ENCODE results near the gene PIK3R4. TPM values are rescaled to one million over a fixed set of nuclear protein-coding genes. Genes with fewer than 3 reads are reported as not detected.

The PIK3R4 gene
- polyA plus RNA-seq, 4 donors, result 19.1 to 32.4 (median 28.3) TPM

DNA sequence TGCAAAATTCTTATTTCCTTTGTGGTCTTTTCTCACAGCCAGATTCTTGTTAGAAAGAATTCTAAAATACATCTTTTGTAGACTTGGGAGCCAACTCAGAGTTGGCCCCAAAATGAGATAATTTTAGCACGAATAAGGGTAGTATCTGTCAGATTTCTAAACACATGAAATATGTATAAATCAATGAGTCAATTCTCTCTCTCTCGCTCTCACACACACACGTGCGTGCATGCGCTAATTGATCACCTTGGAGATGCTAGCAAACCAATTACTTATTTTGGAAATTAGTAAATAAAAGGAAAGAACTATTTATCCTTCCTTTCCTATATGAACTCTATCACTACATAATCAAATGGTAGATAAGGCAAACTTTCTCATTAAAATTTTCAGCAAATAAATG, 32.9 kb upstream of the PIK3R4 start:
- H3K4me1 ChIP-seq (ENCODE audit: control insufficient read depth in 3 of 3, insufficient read depth in 2 of 3, low read depth in 1 of 3, low read length in 2 of 3), result peaks cover 0 to under 1% (median 0%) of the 10 kb centered on the region in 3 donors
- no peak for FAIRE-seq
- H3K9me3 ChIP-seq (ENCODE audit: control insufficient read depth in 2 of 2, insufficient read depth in 1 of 2, low read depth in 1 of 2, low read length in 1 of 2), result no peaks in the 10 kb centered on the region
- 64 to 79% (median 77%) methylated on average over 5 of the region's 5 CpGs for WGBS, 3 donors
- DNase-seq, result no peak
- H3K27me3 ChIP-seq (ENCODE audit: control insufficient read depth in 3 of 3, insufficient read depth in 3 of 3, low read length in 3 of 3), result no peaks in the 10 kb centered on the region
- H3K36me3 ChIP-seq (ENCODE audit: control insufficient read depth in 3 of 3, insufficient read depth in 2 of 3, low read depth in 1 of 3, low read length in 3 of 3), result no peaks in the 10 kb centered on the region
- H3K27ac ChIP-seq (ENCODE audit: low read depth in 1 of 3, low read length in 2 of 3), result no peak overlapping the region
- H3K4me3 ChIP-seq (ENCODE audit: low read depth in 1 of 3, low read length in 3 of 3), result no peak overlapping the region

DNA sequence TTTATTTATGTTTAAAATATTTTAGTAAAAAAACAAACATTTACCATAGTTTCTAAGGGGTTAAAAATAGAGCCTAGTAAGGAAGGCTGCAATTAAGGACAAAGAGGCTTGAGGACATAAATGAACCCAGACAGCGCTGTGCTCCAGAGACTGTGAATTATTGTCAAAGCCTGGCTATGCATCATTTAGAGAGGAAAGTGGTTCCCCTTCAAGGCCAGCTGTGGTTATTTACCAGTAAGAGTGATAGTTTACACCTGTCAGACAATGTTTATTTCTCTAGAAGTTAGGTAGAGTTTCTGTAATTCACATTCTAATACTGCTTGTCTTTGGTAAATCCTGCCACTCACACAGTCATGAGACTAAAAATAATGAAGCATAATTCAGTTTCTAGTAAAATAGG, 32.4 kb upstream of the PIK3R4 start:
- DNase-seq, result no peak
- no peaks in the 10 kb centered on the region for H3K9me3 ChIP-seq (ENCODE audit: control insufficient read depth in 2 of 2, insufficient read depth in 1 of 2, low read depth in 1 of 2, low read length in 1 of 2)
- H3K27ac ChIP-seq (ENCODE audit: low read depth in 1 of 3, low read length in 2 of 3), result no peak overlapping the region
- H3K4me1 ChIP-seq (ENCODE audit: control insufficient read depth in 3 of 3, insufficient read depth in 2 of 3, low read depth in 1 of 3, low read length in 2 of 3), result peaks cover 0 to 3% (median 0%) of the 10 kb centered on the region in 3 donors
- 49 to 59% (median 57%) methylated on average over 1 of the region's 1 CpG for WGBS, 3 donors
- no peak overlapping the region for H3K4me3 ChIP-seq (ENCODE audit: low read depth in 1 of 3, low read length in 3 of 3)
- H3K27me3 ChIP-seq (ENCODE audit: control insufficient read depth in 3 of 3, insufficient read depth in 3 of 3, low read length in 3 of 3), result no peaks in the 10 kb centered on the region
- H3K36me3 ChIP-seq (ENCODE audit: control insufficient read depth in 3 of 3, insufficient read depth in 2 of 3, low read depth in 1 of 3, low read length in 3 of 3), result no peaks in the 10 kb centered on the region
- no peak for FAIRE-seq

- H3K36me3 ChIP-seq (ENCODE audit: control insufficient read depth in 3 of 3, insufficient read depth in 2 of 3, low read depth in 1 of 3, low read length in 3 of 3), result no peaks in the 10 kb centered on the region
- no peak overlapping the region for H3K27ac ChIP-seq (ENCODE audit: low read depth in 1 of 3, low read length in 2 of 3)
- H3K4me3 ChIP-seq (ENCODE audit: low read depth in 1 of 3, low read length in 3 of 3), result no peak overlapping the region
- DNase-seq, result no peak
- 61 to 74% (median 69%) methylated on average over 3 of the region's 3 CpGs for WGBS, 3 donors
- no peak for FAIRE-seq
- peaks cover 0 to 13% (median 8%) of the 10 kb centered on the region in 3 donors for H3K4me1 ChIP-seq (ENCODE audit: control insufficient read depth in 3 of 3, insufficient read depth in 2 of 3, low read depth in 1 of 3, low read length in 2 of 3)
- no peaks in the 10 kb centered on the region for H3K9me3 ChIP-seq (ENCODE audit: control insufficient read depth in 2 of 2, insufficient read depth in 1 of 2, low read depth in 1 of 2, low read length in 1 of 2)
- no peaks in the 10 kb centered on the region for H3K27me3 ChIP-seq (ENCODE audit: control insufficient read depth in 3 of 3, insufficient read depth in 3 of 3, low read length in 3 of 3)
Observed at GRCh38 chr3:130773366-130773765, 26.7 kb upstream of the PIK3R4 start.

- peaks cover 0 to 13% (median 8%) of the 10 kb centered on the region in 3 donors for H3K4me1 ChIP-seq (ENCODE audit: control insufficient read depth in 3 of 3, insufficient read depth in 2 of 3, low read depth in 1 of 3, low read length in 2 of 3)
- no peaks in the 10 kb centered on the region for H3K36me3 ChIP-seq (ENCODE audit: control insufficient read depth in 3 of 3, insufficient read depth in 2 of 3, low read depth in 1 of 3, low read length in 3 of 3)
- H3K27me3 ChIP-seq (ENCODE audit: control insufficient read depth in 3 of 3, insufficient read depth in 3 of 3, low read length in 3 of 3), result no peaks in the 10 kb centered on the region
- no peak overlapping the region for H3K4me3 ChIP-seq (ENCODE audit: low read depth in 1 of 3, low read length in 3 of 3)
- no peak overlapping the region for H3K27ac ChIP-seq (ENCODE audit: low read depth in 1 of 3, low read length in 2 of 3)
- no peak for DNase-seq
- H3K9me3 ChIP-seq (ENCODE audit: control insufficient read depth in 2 of 2, insufficient read depth in 1 of 2, low read depth in 1 of 2, low read length in 1 of 2), result no peaks in the 10 kb centered on the region
- no peak for FAIRE-seq
Observed at GRCh38 chr3:130772129-130772528, 25.5 kb upstream of the PIK3R4 start.

DNA sequence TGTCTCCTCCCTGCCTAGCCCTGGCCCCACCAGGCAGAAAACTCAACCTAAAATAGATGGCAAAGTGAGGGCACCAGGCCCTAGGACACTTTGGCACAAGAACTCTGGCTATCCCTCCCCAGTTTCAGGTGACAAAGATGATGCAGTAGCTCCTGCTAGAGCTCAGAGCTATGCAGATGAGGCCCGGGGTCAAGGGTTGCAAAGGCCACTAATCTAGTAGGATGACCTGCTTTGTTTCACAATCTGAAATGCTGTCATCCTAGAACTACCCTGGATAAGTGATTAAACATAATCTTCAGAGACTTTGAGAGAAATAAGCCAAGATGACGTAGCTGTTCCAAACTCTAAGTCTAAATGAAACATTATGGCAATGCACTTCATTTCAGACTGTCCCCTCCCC, 24.0 kb upstream of the PIK3R4 start:
- no peaks in the 10 kb centered on the region for H3K27me3 ChIP-seq (ENCODE audit: control insufficient read depth in 3 of 3, insufficient read depth in 3 of 3, low read length in 3 of 3)
- 55 to 64% (median 61%) methylated on average over 2 of the region's 2 CpGs for WGBS, 3 donors
- no peaks in the 10 kb centered on the region for H3K9me3 ChIP-seq (ENCODE audit: control insufficient read depth in 2 of 2, insufficient read depth in 1 of 2, low read depth in 1 of 2, low read length in 1 of 2)
- H3K36me3 ChIP-seq (ENCODE audit: control insufficient read depth in 3 of 3, insufficient read depth in 2 of 3, low read depth in 1 of 3, low read length in 3 of 3), result no peaks in the 10 kb centered on the region
- peak in 1 of 2 donors; percentile 49 for DNase-seq
- peaks cover 0 to 13% (median 8%) of the 10 kb centered on the region in 3 donors for H3K4me1 ChIP-seq (ENCODE audit: control insufficient read depth in 3 of 3, insufficient read depth in 2 of 3, low read depth in 1 of 3, low read length in 2 of 3)
- peak overlapping the region in 1 of 3 donors; percentile 17 for H3K27ac ChIP-seq (ENCODE audit: low read depth in 1 of 3, low read length in 2 of 3)
- no peak for FAIRE-seq
- H3K4me3 ChIP-seq (ENCODE audit: low read depth in 1 of 3, low read length in 3 of 3), result no peak overlapping the region

DNA sequence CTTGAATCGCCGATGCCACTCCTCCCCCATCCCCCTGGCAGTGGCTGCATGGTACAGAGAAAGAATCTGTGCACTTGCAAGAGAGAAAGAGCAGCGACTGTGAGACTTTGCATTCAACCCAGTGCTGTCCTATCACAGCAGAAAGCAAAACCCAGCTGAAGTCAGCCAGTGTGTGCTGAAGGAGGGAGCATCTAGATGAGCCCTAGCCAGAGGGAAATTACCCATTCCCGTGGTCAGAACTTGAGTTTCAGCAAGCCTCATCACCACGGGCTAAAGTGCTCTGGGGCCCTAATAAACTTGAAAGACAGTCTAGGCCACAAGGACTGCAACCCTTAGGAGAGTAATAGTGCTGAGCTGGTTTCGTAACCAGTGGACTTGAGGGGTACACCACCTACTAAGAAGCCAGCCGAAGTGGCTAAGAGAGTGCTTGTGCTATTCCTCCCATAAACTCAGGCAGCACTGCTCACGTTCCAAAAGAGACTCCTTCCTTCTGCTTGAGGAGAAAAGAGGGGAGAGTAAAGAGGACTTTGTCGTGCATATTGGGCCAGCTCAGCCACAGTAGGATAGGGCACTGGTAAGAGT, 15.2 kb upstream of the PIK3R4 start:
- Histone ChIP-seq H3K4me1 (ENCODE audit: control insufficient read depth in 3 of 3, insufficient read depth in 2 of 3, low read depth in 1 of 3, low read length in 2 of 3) (no peaks in the 10 kb centered on the region), H3K27me3 (ENCODE audit: control insufficient read depth in 3 of 3, insufficient read depth in 3 of 3, low read length in 3 of 3) (no peaks in the 10 kb centered on the region), H3K36me3 (ENCODE audit: control insufficient read depth in 3 of 3, insufficient read depth in 2 of 3, low read depth in 1 of 3, low read length in 3 of 3) (no peaks in the 10 kb centered on the region), H3K9me3 (ENCODE audit: control insufficient read depth in 2 of 2, insufficient read depth in 1 of 2, low read depth in 1 of 2, low read length in 1 of 2) (no peaks in the 10 kb centered on the region), H3K4me3 (ENCODE audit: low read depth in 1 of 3, low read length in 3 of 3) (no peak overlapping the region), H3K27ac (ENCODE audit: low read depth in 1 of 3, low read length in 2 of 3) (no peak overlapping the region)
- FAIRE-seq (no peak), DNase-seq (peak in 1 of 2 donors; percentile 13)
- 78 to 86% (median 83%) methylated on average over 9 of the region's 9 CpGs for WGBS, 3 donors

DNA sequence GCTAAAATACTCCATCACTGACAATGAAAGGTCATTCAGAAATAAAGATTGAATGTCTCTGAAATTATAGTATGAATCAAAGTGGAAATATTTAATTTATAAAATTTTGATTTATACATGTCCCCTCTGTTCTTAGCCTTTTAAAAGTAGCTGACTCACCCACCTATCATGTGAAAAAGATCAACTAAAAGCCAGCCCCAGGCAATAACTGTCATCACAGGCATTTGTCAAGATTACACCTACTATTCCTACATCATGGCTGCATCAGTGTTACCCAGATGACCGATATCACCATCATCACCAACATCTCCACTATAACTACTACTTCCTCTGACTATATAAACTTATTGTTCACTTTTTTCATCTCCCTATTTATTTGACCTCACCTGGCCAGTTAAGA, 14.3 kb upstream of the PIK3R4 start:
- H3K36me3 ChIP-seq (ENCODE audit: control insufficient read depth in 3 of 3, insufficient read depth in 2 of 3, low read depth in 1 of 3, low read length in 3 of 3), result no peaks in the 10 kb centered on the region
- no peak for FAIRE-seq
- no peak for DNase-seq
- no peaks in the 10 kb centered on the region for H3K27me3 ChIP-seq (ENCODE audit: control insufficient read depth in 3 of 3, insufficient read depth in 3 of 3, low read length in 3 of 3)
- H3K9me3 ChIP-seq (ENCODE audit: control insufficient read depth in 2 of 2, insufficient read depth in 1 of 2, low read depth in 1 of 2, low read length in 1 of 2), result no peaks in the 10 kb centered on the region
- H3K4me3 ChIP-seq (ENCODE audit: low read depth in 1 of 3, low read length in 3 of 3), result no peak overlapping the region
- no peaks in the 10 kb centered on the region for H3K4me1 ChIP-seq (ENCODE audit: control insufficient read depth in 3 of 3, insufficient read depth in 2 of 3, low read depth in 1 of 3, low read length in 2 of 3)
- no peak overlapping the region for H3K27ac ChIP-seq (ENCODE audit: low read depth in 1 of 3, low read length in 2 of 3)
- WGBS, 3 donors, result 88 to 100% (median 97%) methylated on average over 1 of the region's 1 CpG

DNA sequence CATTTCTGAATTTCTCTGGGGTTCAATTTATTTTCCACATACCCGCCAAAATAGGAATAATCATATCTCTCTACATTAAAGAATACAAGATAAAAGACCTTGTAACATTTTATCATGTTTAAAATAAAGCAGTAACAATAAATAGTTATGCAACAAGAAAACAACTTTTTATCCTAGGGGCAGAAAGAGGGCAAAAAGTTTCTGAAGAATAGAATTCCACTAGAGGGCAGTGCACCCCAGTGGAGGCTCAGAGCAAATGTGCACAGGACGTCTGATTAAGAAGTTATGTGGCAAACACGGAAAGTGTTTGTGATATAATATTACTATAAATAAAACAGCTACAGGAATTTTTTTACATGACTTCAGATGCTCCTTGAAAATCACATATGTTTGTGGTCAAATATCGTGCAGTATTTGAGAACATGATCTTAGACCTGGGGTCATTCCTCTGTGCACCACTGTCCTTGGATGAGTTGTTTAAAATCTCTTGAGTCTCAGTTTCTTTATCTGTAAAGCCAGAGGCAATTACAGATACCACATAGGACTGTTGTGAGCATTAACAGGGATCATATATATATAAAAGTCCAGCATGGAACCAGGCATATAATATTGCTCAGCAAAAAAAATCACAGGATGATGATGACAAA, 13.2 kb upstream of the PIK3R4 start:
- DNase-seq, result peak; percentile 80 to 82
- 0 to 1% (median 1%) methylated on average over 4 of the region's 4 CpGs for WGBS, 3 donors

More for the DNA sequence above, 13.2 kb upstream of the PIK3R4 start:
- H3K4me3 ChIP-seq (ENCODE audit: low read depth in 1 of 3, low read length in 3 of 3), result no peak overlapping the region
- no peaks in the 10 kb centered on the region for H3K4me1 ChIP-seq (ENCODE audit: control insufficient read depth in 3 of 3, insufficient read depth in 2 of 3, low read depth in 1 of 3, low read length in 2 of 3)
- no peaks in the 10 kb centered on the region for H3K9me3 ChIP-seq (ENCODE audit: control insufficient read depth in 2 of 2, insufficient read depth in 1 of 2, low read depth in 1 of 2, low read length in 1 of 2)
- H3K27ac ChIP-seq (ENCODE audit: low read depth in 1 of 3, low read length in 2 of 3), result no peak overlapping the region
- peak; percentile 90 for FAIRE-seq
- H3K36me3 ChIP-seq (ENCODE audit: control insufficient read depth in 3 of 3, insufficient read depth in 2 of 3, low read depth in 1 of 3, low read length in 3 of 3), result no peaks in the 10 kb centered on the region
- H3K27me3 ChIP-seq (ENCODE audit: control insufficient read depth in 3 of 3, insufficient read depth in 3 of 3, low read length in 3 of 3), result no peaks in the 10 kb centered on the region

Measured in small intestine (tissue), 7 donors.